ENCODE measurements around the gene ERVH48-1.
A peak's percentile ranks its signal among the peaks of the same experiment; 100 is the strongest.

DNA sequence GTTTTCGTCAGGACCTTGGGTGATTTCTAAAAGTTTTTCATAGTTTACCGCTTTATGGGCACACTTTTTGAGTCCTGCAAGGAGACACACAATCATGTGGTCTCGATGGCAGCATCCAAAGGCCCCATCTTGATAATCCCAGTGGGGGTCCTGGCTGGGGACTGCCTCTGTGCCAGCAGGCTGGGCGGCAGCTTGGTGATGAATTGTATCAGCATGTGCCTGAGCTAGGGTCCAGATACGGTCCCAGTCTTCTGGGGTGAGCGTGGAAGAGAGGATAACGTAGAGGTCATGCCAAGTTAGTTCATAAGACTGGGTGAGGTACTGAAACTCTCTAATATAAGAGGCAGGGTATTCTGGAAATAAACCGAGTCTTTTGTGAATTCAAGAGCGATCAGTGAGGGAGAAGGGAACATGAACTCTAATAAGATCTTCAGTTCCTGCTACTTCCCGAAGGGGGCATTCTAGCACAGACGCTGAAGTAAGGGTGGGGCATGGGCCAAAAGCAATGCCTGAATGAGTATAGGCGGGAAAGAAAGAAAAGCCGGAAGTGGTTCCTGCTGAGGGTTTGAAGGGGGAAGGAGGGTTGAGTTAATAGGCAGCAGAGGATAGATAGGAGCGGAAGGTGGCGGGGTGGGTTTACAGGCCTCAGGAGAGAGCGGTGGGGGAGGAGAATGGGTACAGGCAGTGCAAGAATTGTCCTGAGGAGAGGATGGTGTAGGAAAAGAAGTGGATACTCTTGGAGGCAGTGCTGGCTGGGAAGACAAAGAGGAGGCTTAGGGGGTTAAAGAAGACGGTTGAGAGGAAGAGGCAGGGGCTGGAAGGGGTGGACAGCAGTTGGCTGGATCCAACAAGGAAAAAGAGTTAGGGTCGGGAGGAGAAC, 1.6 kb downstream of the ERVH48-1 start:
- TF ChIP-seq, protein P1, sequence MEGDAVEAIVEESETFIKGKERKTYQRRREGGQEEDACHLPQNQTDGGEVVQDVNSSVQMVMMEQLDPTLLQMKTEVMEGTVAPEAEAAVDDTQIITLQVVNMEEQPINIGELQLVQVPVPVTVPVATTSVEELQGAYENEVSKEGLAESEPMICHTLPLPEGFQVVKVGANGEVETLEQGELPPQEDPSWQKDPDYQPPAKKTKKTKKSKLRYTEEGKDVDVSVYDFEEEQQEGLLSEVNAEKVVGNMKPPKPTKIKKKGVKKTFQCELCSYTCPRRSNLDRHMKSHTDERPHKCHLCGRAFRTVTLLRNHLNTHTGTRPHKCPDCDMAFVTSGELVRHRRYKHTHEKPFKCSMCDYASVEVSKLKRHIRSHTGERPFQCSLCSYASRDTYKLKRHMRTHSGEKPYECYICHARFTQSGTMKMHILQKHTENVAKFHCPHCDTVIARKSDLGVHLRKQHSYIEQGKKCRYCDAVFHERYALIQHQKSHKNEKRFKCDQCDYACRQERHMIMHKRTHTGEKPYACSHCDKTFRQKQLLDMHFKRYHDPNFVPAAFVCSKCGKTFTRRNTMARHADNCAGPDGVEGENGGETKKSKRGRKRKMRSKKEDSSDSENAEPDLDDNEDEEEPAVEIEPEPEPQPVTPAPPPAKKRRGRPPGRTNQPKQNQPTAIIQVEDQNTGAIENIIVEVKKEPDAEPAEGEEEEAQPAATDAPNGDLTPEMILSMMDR (IDR thresholded peaks at IDR 0.05): peak; percentile 73 to 90 (median 82)
- TF ChIP-seq POLR2A (IDR thresholded peaks at IDR 0.05; ENCODE audit: low read depth): no peak
- TF ChIP-seq POLR2AphosphoS5 (IDR thresholded peaks at IDR 0.05): peak; percentile 51 to 72
